GM19324 (cell line): ENCODE results near the gene PPP2R1B.
A peak's percentile ranks its signal among the peaks of the same experiment; 100 is the strongest.

Experiments
- ATAC-seq: cut with Tn5 transposase; IDR thresholded peaks from one replicate; pipeline ENCODE4 v1.9.1; 2021; ENCODE audit warnings: mild to moderate bottlenecking, moderate library complexity; ENCODE audit not compliant: unreplicated experiment, low FRiP score

The PPP2R1B gene

DNA sequence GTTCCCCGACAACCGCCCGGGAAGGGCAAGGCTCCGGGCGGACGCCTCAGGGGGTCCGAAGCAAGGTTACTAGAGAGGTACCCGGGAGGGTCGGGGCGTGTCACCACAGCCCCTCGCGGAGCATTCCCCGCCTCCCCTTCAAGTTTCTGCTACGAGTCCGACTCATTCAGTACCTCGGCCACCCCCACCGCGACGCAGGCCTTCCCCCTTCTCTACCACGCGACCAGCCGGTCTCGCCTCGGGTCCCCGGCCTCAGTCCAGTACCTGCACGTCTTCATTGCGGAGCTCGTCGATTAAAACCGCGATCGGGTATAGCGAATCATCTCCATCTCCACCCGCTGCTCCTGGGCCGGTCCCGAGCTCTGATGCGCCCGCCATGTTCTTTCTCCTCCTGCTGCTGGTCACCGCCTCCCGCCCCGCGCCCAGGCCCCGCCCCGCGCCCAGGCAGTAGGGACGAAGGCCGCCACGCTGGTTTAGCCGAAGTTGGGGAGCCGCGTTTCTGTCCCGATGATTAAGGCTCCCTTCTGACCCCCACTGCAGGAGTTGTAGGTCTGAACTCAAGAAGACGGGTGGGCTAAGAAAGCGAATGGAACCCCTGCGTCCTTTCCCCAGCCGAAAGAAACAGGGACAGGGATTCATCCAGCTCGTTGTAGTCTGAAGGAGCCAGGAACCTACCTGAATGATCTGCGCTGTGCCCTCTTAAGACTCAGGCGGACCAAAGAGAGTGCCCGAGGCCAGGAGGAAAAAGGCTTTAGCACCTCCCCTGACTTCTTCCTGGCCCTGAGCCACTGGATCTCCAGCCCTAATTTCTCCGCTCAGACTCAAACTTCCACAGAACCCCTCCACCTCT is at the start of gene PPP2R1B:
Gene PPP2R1B (minus strand): TSS at position 406 of the 850 bp plus-strand sequence. CDS start 28 bp downstream, at position 378.
- peak; percentile 87 for ATAC-seq

DNA sequence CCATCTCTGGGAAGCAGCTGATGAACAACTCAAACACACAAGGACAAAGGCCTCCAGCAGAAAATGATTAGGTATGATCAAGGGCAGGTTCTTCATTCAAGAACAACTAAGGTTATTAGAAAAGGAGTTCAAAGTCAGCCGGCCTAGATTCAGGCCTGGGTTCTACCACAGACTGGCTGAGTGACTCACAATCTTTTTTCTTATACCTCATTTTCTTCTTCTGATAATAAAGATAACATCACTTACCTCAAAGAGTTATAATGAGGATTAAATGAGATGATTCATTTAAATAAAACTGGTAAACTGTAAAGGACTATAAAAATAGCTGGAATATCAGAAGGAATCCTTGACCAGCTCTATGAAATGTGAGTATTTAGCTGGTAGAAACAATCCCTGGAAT is 49.3 kb upstream of the PPP2R1B start:
- no peak for ATAC-seq

DNA sequence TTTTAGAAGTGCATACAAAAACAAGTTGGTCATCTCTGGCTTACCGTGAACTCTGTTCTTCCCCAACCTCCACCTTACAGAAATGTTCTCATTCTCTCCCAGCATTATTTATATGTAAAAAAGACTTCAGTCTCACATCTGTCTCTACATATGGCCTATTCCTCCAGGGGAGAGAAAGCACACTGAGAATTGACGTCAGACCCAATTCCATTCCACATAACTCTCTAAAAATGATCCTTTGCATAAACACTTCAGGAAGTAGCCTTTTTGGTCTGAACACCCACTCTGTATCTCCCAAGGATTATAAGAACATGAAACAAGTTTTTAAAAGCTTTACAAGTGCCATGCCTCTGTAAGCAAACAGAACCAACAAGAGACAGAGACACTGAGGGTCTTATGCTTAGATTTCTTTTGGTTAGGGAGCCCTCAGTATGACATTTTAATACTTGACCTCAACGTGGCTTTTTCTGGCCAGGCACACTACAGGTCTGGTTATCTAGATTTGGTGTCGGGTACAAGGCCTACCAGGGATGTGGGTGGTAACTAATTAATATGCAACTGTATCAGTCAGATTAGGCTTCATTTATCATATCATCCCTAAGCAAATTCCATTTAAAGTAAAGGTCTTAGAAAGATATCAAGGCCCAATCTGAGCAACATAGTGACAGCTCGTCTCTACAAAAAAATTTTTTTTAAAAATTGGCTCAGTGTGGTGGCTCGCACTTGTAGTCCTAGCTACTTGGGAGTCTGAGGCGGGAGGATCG is 48.5 kb upstream of the PPP2R1B start:
- ATAC-seq: no peak

DNA sequence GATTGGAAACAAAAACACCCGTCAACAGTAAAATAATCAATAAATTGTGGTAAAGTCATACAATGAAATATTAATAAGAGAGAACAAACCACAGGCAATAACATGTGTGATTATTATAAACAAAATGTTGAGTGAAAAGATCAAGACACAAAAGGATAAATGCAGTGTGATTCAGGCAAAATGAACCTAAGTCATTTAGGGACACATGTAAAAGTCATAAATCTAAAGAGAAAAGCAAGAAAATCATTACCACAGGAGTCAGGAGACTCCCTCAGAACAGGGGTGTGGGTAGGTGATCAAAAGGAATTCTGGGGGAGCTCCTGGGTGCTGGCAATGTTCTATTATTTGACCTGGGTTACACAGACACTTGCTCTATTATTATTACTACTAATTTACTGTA is 47.9 kb upstream of the PPP2R1B start:
- no peak for ATAC-seq

DNA sequence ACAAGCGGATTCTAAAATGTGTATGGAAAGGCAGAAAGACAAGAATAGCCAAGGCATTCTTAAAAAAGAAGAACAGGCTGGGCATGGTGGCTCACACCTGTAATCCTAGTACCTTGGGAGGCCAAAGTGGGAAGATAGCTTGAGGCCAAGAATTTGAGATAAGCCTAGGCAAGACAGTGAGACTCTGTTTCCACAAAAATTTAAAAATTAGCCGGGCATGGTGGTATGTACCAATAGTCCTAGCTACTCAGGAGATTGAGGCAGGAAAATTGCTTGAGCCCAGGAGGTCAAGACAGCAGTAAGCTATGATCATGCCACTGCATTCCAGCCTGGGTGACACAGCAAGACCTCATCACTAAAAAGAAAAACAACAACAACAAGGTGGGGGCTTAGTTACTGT is 46.0 kb upstream of the PPP2R1B start:
- ATAC-seq: no peak

DNA sequence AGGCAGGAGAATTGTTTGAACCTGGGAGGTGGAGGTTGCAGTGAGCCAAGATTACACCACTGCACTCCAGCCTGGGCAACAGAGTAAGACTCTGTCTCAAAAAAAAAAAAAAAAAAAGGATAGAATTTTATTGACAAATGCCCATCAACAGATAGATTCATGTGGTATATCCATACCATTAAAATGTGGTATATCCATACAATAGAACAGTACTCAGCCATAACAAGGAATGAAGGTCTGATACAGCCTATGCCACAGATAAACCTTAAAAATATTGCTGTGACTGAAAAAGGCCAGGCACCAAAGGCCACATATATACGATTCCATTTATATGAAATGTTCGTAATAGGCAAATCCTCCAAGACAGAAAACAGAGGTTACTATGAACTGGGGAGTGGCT is 45.3 kb upstream of the PPP2R1B start:
- no peak for ATAC-seq

DNA sequence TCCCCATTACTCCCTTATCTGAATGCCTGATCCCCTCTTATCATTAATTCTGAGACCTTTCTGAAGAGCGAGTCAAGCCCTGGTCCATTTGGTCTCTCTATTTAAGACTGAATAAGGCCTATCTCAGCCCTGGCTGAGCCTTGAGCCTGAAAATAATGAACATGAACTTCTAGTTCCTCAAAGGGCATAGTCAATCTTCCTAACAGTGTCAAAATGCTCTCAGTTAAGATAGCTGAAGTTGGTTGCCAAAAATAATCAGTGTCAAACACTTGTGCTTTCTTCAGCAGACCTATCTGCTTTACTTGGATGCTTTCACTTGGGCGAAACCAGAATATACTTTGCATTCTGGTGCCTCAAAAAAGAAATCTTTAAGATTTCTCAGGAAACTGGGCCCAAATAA is 42.6 kb upstream of the PPP2R1B start:
- ATAC-seq: no peak

DNA sequence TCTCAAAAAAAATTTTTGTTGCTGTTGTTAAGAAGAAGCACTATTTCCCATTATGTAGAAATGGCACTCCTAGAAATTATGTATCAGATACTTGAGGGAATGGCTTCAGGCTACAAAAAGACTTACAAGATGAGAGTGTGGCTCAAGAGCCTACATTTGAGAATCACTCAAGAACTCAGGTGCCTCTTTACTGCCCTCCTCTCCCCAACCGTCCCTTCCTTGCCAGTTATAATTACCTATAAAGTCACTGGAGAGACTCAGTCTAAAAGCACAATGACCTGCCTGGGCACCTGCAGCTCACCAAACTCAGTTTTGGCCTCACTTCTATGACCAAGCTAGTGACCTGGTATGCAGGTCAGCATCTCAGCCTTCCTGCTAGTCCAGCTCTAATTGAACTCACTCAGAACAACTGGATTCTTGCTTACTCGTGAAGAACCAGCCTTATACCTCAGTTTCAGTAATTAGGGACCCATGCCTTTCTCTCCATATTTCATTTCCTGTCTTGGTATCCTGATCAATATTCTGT is 41.9 kb upstream of the PPP2R1B start:
- ATAC-seq: no peak

DNA sequence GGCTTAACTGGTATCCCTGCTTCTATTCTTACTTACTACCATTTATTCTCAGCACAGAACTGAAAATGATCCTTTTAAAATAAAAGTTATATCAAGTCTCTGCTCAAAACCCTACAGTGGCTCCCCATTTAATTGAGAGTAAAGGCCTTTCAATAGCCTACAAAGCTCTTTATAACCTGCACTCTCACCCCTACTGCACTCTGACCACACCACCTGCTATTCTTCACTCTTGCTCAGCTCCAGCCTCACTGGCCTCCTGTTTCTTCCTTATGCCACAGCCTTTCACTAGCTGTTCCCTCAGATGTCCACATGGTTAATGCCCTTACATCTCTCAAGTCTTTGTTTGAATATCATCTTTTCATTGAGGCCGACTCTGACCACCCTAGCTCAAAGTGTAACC is 40.9 kb upstream of the PPP2R1B start:
- no peak for ATAC-seq

DNA sequence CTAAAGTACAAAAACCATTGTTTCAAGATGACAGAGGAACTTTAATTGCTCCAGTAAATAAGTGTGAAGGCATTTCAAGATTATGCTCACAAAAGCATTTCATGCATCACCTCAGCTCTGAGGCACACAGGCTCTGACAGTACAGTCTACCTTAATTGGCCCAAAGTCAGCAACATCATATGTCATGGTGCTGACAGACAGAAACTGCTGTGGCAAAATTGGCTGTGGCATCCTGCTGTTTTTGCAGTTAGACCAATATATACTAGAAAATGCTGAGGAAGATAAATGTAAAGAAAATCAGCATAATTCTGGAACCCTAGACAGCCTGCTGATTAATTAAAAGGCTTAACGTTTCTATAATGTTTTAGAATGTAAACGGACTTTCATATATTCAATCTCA is 34.9 kb upstream of the PPP2R1B start:
- no peak for ATAC-seq

DNA sequence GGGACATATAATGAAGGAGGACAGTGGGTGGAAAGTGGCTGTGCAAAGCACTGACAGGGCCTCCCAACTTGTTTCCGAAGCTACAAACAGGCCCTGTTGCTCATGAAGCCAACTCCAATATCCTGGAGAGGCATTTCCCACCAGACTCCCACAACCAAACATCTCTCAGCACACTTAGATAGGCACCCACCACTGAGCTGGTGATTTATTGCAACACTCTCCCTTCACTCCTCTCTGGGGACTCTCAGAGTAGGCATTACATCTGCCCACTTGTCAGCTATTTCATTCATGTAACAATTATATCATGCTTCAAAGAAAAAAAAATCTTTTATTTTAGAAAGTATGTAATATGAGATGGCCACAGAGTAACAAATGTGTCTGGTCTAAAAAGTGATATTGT is 32.1 kb upstream of the PPP2R1B start:
- no peak for ATAC-seq

DNA sequence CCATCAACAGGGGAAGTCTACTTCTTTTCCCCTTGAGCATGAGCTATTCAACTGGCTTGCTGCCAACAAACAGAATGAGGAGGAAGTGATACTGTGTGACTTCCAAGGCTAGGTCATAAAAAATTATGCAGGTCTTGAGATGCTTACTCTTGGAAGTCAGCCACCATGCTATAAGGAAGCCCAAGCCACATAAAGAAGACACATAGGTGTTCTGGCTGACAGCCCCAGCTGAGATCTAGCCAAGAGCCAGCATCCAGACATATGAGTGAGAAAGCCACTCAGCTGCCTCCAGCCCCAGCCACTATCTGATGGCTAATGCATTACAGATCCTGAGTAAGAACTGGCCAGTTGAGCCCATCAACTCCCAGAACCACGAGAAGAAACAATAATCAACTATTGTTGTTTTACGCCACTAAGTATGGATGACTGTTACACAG is 31.0 kb upstream of the PPP2R1B start:
- ATAC-seq: no peak

DNA sequence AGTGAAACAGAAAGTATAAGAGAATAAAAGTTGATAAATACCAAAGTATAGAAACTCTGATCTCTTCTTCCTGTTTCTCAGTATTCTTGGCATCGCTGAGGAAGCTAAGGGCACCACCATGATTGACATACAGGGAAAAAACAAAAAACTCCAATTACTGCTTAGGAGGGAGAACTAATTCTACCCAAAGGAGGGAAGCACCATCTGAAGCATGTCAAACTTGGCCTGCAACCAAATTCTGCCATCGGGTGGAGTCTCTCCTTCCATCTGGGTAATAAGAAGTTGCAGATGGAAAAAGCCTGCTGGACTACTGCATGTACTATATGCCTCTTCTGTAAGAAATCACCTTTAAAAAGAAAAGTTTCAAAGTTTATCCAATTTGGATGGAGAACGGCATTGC is 30.5 kb upstream of the PPP2R1B start:
- ATAC-seq: no peak

DNA sequence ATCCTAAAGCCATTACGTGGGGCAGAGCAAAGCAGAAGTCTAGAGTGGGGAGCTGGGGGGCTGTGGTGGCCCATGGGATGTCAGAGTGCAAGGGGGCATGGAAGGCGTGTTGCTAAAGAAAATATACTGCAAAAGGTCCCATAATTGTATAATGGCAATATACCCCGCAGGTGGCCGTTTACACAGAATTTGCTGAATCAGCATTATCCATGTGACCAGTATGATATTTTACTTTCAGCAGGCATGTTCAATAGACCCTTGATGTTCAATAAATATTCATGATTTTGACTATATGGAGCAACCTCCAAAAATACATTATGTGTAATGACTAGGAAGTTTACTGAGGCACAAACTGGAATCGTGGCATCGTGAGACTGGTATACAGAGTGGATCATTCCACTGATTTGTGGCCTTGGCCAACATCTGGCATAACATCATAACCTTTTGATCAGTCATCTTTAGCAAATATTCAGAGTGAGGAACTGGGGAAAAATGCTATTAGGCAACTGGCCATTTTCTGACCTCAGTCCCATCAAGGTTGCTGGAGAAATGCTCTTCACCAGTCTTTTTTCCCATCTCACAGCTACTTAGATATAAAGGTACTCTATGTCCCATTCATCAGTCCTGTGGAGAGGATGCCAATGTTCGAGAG is 29.3 kb upstream of the PPP2R1B start:
- no peak for ATAC-seq

DNA sequence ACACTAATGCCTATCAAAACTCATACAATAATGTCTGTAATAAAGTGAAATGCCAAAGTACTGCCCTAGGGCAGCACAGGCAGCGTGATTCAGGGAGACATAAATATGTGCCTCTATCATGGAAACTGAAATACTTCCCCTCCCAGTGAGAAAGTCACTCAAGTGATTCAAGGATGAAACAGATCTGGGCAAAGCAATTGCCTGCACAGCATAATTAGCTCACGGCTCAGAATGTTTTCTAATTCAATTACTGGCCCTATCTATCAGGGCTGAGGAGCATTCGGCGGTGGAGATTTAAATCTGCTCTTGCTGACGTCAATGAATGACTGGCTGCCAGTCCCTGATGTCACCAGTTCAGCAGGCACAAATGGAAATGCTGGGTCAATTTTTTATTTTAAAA is 27.7 kb upstream of the PPP2R1B start:
- no peak for ATAC-seq

DNA sequence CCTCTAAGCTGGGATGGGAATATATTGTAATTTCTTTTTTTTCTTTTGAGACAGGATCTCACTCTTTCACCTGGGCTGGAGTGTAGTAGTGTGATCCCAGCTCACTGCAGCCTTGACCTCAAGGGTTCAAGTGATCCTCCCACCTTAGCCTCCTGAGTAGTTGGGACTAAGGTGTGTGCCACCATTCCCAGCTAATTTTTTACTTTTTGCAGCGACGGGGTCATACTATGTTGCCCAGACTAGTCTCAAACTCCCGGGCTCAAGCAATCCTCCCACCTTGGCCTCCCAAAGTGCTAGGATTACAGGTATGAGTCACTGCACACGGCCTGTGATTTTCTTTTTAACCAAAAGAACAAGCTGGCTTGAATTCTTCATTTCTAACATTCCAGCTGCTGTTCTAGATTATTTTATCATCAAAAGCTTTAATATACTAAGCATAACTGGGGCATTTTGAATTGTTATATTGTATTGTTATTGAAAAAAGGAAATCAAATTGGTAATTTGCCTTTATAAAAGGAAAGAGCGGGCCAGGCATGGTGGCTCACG is 26.8 kb upstream of the PPP2R1B start:
- ATAC-seq: no peak

DNA sequence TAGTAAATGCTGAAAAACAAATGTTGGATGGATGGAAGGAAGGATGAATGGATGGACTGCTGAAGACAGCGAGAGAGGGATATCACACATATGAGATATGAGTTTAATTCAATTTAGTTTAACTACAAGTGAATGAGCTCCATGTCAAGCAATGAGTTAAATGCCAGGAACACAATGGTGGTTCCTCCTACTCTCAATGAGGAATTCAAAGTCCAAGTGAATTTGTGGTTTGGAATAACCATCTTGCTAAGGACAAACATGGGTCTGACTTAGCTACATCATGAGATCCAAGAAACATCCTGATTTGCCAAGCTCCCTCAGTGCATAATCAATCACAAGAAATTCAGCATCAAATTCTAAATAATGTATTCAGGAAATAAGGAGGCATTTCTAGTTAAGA is 26.1 kb upstream of the PPP2R1B start:
- no peak for ATAC-seq

DNA sequence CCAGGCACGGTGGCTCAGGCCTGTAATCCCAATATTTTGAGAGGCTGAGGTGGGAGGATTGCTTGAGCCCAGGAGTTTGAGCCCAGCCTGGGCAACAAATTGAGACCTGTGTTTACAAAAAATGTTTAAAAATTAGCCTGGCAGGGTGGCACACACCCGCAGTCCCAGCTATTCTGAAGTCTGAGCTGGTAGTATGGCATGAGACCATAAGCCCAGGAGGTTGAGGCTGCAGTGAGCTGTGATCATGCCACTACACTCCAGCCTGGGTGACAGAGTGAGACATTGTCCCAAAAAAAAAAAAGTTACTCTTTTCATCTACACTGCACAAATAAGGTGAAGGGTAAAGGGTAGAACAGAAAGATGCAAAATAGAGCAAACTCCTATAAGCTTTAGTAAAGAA is 22.3 kb upstream of the PPP2R1B start:
- no peak for ATAC-seq

DNA sequence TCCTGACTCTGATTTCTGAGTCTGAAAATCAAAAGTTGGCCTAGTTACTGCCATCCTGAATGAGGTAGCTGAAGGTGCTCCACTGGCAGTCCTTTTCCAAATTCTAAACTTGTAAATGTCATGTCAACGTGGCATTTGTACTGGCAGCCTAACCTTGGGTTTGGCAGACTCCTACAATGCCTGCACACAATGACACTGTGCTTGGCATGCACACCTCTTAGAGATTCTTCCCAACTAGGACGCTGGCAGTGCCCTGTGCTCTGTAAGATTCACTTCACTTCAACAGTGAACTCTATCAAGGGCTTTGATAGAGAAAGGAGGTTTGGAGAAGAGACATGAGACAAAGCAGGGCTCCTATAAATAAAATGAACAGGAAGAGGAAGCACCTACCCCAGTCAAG is 21.9 kb upstream of the PPP2R1B start:
- ATAC-seq: no peak

DNA sequence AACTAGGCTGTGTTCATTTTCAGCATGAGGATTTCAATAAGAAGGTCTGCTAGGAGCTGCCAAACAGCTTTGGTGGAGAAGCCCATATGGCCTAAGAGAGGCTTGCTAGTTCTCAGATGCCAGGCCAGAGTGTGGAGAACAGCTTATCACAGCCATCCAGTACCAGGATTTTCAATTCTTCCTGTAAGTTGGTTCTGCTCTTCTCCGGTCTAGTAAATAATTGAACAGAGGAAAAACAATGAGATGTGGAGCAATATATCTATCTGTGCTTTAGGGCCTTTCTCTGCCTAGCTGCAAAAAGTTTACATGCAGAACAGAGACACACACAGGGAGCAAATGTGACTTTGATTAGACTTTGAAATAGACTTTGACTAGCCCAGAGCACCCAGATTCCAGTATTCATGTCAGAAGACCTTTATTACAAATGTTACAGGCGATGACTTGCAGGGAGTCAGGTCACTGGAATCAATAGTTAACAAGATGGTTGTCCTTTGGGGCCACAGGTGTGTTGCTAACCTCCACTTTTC is 19.8 kb upstream of the PPP2R1B start:
- no peak for ATAC-seq

DNA sequence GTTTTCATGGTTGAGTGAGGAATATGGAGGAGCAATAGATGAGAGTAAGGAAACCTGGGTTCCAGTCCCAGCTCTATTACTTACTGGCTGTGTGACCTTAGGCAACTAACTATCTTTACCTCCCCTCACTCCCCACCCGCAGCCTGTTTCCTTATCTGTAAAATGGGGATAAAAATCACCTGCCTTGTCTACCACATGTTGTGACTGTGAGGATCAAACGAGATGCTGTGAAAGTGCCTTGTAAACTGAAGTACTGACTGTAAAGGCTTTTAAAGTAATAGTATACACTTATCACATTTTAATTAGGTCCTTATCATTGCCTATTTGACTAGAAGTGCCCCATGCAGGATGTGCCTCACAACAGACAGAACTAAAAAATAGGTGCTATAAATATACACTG is 18.9 kb upstream of the PPP2R1B start:
- ATAC-seq: no peak
